NCI-H2107 (cell line): Measurements from ENCODE around the gene ROR1.
"Not testable (repeated sequence)": the region's sequence is repeated elsewhere in the genome, so short reads cannot be mapped to it uniquely, and the experiment has no call there.

Experiments used
- DNase-seq: peaks from one replicate; lab custom pipeline; 2025; lab: John Stamatoyannopoulos, UW

ROR1 gene

DNA sequence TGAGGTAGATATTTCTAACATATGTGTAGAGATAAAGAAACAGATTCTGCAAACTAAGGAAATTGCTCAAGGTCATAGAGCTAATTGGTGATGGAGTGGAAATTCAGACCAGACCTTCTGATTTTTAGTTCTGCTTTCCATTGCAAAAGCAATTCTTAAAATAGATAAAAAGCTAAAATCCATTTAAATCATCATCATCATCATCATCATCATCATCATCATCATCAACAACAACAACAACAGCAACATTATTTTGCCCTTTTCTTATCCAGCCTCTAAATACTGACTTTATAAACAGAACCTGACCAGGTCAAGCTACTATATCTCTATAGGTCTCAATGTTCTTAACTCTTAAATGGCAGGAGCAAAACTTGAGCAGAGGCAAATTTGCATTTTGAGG, 14.0 kb upstream of the ROR1 start:
- no peak for DNase-seq

DNA sequence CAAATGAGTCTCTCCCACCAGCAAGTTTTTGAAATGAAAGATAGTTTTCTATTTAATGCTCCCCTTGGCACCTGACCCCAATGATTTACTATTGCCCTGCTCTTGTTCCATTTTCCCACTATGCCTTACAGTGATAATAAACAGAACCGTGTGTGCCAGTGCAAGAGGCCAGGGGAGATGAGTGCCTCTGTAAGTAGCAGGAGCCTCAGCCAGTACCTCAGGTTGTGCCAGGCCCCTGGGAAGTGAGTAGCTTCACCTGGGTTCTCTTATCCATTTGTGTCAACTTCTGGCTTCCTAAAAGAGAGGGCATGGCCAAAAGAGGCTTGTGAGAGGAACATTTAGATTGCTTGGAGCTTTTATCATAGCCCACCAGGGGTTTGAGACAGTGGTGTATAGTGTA, 3.4 kb upstream of the ROR1 start:
- no peak for DNase-seq

DNA sequence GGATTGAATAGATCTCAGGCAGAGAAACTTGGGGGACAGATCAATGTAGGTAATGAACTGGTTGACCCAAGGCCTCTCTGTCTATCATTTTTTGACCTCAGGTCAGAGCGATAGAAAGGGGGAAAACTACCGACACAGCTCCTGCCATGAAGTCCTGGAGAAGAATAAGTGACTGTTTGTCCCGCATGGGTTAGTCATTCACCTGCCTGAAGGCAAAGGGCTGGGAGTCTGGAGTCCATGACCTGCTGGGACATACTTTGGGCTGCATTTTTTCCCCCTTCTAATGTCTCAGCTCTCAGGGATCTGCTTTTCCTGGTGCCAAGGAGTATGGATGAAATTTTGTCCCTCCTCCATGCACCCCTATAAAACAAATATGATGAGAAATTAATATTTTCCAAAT, 1.6 kb upstream of the ROR1 start:
- no peak for DNase-seq

DNA sequence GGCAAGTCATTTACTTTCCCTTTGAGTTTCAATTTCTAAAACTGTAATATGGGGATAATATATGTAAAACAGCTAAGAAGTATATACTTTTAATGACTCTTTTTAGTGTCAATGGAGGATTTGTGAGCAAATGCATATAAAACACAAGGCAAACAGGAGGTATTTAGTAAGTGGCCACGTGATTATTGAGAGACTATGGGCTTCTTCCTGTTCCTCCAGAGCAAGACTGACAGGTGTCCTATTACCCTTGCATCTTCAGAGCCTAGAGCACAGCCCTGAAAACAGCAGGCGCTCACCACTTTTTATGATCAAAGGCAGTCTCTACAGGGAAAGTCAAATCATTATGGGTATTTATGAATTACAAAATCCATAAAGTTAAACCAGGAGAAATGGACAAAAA, 941 bp upstream of the ROR1 start:
- DNase-seq: no peak

- no peak for DNase-seq
These were observed 362 bp upstream of the ROR1 start for GRCh38 chr1:63773496-63773814.

GRCh38 chr1:63774617-63775417, 1.0 kb downstream of the ROR1 start:
- no peak for DNase-seq

DNA sequence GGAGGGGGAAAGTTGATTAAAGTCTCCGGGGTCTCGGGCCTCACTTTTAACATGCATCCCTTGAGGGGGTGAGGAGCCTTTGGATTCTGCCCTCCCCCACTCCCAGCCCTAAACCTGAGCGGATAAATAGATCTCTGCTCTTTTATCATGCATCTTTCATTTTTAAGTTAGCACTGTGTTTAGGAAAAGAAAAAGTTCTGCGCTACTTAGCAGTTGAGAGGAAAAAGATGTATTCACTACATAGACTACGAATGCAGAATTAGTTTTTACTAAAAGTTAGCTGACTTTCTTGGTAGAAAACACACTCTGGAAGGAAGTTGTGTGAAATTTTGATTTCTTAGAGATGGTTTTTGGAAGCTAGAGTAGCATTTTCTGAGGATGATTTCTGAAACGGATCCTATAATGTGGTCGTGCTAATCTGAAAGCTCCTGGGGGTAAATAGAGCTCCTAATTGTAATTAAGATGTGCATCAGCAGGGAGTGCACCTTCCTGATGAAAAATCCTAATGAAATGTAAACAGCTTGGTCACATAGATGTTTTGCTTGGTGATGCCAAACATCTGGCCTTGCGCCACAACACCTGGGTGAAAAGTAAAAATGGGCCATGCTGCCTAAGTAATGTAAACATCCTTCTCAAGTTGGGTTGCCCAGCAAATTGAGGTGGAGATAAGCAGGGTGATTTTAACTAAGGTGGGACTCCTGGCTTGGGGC, 1.8 kb downstream of the ROR1 start:
- DNase-seq: no peak

DNA sequence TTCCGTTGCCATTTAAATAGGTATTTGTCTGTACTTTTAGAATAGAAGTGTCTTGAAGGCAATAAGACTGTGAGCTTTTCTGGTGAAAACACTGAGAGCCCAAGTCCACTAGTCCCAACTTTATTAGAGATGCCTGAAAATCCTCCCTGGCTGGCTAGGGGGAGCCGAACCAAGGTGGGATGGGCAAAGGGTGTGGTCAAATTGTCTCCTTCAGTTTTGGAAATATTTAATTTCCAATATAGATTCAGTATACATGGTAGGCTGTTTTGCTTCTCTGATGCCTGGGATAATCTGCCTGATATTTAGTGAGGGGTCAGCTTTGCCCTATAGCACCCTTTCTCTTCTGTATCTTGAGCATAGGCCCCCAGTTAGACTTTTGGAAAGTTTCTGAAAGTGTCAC, 3.5 kb downstream of the ROR1 start:
- DNase-seq: no peak

DNA sequence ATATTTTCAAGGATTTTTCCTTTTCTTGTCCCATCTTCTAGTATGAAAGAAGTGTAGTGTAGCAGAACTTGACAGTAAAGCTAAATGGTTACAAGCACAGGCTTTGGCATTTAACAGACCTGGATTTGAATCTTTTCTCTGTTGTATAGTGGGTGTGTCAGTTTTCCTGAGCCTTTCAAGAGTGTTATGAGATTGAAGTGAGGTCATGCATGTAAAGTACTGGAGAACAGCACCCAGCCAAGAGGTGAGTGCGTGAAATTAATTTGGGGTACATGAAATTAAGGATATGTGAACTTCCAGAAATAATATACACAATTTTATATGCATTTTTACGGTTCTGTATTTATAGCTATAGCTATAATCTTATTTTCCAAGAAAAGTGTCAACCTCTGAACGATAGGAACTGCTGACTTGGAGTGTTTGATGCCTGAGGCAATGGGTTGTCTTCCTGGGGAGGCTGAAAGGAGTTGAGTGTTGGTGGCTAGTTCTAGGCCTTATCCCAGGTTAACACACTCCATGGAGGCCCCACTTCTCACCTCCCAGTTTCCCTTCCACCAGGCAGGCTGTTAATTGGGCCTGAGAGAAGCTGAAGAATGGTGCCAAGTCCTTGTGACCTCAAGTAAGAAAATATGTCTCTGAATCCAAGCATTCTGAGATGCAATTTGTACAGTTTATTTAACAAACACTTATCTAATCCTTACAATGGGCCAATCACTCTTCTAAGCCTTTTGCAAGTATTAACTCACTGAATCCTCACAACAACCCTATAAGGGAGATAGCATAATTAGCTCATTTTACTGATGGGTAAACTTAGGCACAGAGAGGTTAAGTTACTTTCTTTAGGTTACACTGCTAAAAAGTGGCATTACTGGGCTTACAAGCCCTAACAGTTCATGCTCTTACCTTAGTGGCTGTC, 4.4 kb downstream of the ROR1 start:
- no peak for DNase-seq

DNA sequence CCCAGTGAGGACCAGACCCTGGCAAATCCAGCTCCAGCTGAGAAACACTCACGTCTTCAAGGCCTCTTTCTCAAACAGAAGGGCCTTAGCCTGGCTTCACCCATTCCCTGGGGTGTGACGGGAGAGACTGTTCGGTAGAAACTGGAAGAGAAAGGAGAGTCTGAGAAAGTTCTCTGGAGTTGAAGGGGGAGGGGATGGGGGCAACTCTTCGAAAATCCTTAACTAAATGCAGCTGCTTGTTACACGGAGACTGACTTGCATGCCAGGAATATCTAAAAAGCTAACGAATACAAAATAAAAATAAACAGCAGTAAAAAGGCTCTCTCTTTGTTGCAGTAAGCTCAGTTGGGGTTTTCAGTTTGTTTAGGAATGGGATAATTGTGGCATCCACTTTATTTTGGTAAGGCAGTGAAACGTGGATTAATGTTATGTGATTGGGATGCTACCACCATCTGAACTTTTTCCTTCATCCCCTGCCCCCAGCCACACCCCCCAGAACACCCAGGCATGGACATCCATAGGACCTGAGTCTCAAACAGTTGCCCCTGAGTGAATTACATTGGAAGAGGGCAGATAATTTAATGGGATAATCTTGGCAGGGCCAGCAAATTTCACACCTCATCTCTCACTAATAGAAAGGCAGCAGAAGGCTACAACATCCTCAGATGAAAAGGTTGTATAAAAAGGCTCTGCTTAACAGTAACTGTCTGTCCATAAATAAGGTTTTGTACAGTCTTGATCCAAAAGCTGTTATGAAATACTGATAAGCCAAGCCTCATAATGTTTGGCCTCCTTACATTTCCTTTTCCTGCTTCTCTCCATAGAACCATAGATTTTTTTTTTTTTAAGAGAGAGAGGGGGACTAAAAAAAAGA, 5.8 kb downstream of the ROR1 start:
- no peak for DNase-seq

GRCh38 chr1:63780565-63780964, 6.7 kb downstream of the ROR1 start:
- DNase-seq: no peak

DNA sequence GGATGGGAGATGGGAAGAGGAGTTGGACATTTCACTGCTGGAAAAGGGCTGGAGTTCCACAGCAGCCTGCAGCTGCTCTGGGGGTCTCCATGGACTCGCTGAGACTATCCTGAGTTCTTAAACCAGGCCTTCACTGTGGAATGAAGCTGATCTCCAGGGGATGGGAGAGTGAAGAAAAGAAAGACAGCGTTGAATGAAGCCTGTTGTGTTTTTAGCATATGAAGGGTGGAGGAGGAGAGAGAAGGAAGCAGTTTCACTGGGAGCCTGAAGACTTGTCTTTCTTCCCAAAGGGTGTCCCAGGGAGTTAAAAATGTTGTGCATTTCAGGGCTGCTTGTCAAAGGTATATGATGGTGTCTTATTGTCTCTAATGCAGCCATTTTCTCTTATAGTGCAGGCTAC, 9.2 kb downstream of the ROR1 start:
- no peak for DNase-seq

DNA sequence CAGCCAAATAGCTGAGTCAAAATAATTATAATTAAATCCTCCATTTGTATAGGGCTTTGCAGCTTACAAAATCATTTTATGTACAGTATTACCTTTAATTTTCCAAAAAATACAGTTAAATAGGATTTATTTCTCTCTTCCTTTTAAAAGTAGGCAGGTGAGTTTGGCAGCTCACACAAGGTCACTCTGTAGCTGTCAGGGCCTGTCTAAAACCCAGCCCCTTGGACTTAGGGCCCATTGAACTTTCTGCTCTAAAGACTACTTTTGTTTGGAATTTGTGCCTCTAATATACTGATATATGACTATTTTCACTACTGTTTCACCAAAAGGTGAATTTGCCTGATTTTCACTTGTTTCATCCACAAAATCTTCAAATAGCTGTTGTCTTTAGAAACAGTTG, 10.3 kb downstream of the ROR1 start:
- no peak for DNase-seq

- no peak for DNase-seq
These were observed 10.9 kb downstream of the ROR1 start for GRCh38 chr1:63784489-63785390.

GRCh38 chr1:63787270-63787669, 13.5 kb downstream of the ROR1 start:
- not testable (repeated sequence) for DNase-seq

- peak; percentile 67 for DNase-seq
These were observed 14.1 kb downstream of the ROR1 start for GRCh38 chr1:63787875-63788274.

GRCh38 chr1:63789856-63790605, 16.2 kb downstream of the ROR1 start:
- peak; percentile 18 for DNase-seq

DNA sequence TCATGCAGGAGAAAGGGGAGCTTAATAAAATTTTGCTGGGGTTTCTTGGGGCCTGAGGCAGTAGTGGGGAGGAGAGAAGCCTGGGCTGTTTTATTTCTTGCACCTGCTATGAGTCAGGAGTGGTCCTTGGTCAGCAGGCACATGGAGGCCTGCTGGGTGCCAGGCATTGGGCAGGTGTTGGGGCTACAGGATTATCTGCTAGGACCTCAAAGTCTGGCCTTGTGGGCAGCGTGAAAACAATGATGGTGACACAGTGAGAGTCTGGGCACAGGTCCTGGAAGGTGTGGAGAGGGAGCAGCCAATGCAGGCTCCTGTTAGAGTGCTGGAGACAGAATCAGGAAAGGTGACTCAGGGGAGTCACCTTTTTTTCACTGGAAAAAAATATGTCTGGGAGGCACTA, 17.2 kb downstream of the ROR1 start:
- no peak for DNase-seq

- no peak for DNase-seq
These were observed 18.3 kb downstream of the ROR1 start for GRCh38 chr1:63792152-63792551.

- no peak for DNase-seq
These were observed 20.0 kb downstream of the ROR1 start for GRCh38 chr1:63793741-63794240.
